Ectodermal cell (in vitro differentiated cells): ENCODE results near the gene GAS6.

Experiments
- H3K27ac ChIP-seq: 2 replicates; pipeline ENCODE4 v1.7.0; 2013; ENCODE audit warnings: mild to moderate bottlenecking, low read depth, low read length; ENCODE audit not compliant: insufficient read depth, poor library complexity, severe bottlenecking
- H3K27me3 ChIP-seq: 2 replicates; pipeline ENCODE4 v1.7.0; 2013; ENCODE audit warnings: mild to moderate bottlenecking, low read length; ENCODE audit not compliant: insufficient read depth, control insufficient read depth, poor library complexity, severe bottlenecking
- H3K36me3 ChIP-seq: one replicate; pipeline ENCODE4 v1.7.0; 2013; ENCODE audit warnings: low read length; ENCODE audit not compliant: control insufficient read depth, insufficient read depth
- H3K4me1 ChIP-seq: one replicate; pipeline ENCODE4 v1.7.0; 2013; ENCODE audit warnings: low read length; ENCODE audit not compliant: control insufficient read depth, insufficient read depth
- H3K4me3 ChIP-seq: 2 replicates; pipeline ENCODE4 v1.7.0; 2013; ENCODE audit warnings: low read depth, low read length, control low read depth; ENCODE audit not compliant: insufficient read depth
- H3K9me3 ChIP-seq: 2 replicates; pipeline ENCODE4 v1.7.0; 2013; ENCODE audit warnings: mild to moderate bottlenecking, low read length, moderate library complexity; ENCODE audit not compliant: control insufficient read depth
- WGBS, 2 experiments: methylation state at CpG; one replicate each; pipeline ENCODE4 v1.1.7; 2013; ENCODE audit warnings: missing lambda C conversion rate in 2 of 2; 5-methylcytosine and 5-hydroxymethylcytosine counted together

The GAS6 gene

DNA sequence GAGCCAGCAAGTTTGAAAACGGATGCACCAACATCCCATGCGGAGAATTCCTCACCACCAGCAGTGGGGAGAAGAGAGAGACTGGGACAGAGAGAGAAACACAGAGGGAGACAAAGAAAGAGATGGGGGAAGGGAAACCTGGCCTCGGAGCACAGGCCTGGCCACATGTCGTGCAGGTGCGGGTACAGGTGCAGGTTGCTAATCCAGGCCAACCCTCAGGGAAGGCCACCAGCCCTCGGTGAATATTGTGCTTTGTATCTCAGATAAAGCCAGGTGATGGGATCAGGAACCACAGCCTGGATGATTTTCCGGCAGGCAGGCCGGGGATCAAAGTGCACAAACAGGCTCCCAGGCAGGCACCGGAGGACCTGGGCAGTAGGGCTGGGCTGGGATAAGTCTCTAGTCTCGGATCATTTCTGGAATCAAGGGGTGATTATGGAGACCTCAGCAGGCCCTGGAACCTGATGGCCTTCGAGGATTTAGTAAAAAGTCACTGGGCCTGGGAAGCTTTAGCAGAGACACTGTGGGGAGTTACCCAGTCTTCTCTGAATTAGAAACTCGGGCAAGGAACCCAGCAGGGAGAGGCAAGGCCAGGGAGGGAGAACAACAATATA, 3.7 kb downstream of the GAS6 start:
- Histone ChIP-seq H3K27ac (peak overlapping the region; percentile 2), H3K4me3 (no peak overlapping the region), H3K9me3 (no peaks in the 10 kb centered on the region), H3K36me3 (no peaks in the 10 kb centered on the region), H3K4me1 (peaks cover 56% of the 10 kb centered on the region), H3K27me3 (peaks cover 29% of the 10 kb centered on the region)
- WGBS, 2 experiments = 27 to 28% methylated on average over 12 of the region's 12 CpGs

DNA sequence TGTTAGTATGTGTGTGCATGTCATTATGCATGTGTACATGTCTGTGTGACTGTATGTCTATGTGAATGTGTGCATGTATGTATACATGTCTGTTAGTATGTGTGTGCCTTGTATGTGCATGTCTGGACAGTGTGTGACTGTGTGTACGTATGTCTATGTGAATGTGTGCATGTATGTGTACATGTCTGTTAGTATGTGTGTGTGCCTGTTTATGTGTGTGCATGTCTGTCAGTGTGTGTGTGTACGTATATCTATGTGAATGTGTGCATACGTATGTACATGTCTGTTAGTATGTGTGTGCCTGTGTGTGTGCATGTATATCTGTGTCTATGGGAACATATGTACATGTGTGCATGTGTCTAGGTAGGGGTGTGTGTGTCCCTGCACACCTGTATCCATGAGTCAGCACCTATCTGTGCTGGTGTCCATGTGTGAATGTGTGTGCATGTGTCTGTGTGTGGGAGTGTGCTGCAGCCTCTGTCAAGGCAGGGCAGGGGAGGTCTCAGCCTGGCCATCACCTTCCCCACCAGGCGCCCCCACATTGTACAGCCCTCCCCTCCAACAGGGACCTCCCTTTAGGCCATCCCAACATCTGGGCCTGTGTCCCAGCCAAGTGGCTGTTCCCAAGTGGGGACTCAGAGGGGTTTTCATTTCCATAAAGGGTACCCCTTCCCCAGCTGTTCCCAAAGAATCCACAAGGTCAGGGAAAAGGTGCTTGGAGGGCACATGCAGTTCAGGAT, 4.4 kb downstream of the GAS6 start:
- Histone ChIP-seq H3K9me3 (no peaks in the 10 kb centered on the region), H3K27me3 (peaks cover 22% of the 10 kb centered on the region), H3K4me3 (no peak overlapping the region), H3K36me3 (no peaks in the 10 kb centered on the region), H3K27ac (peak overlapping the region; percentile 2), H3K4me1 (peaks cover 60% of the 10 kb centered on the region)
- 90 to 94% methylated on average over 4 of the region's 4 CpGs for WGBS, 2 experiments

- Histone ChIP-seq H3K36me3 (no peaks in the 10 kb centered on the region), H3K4me3 (no peak overlapping the region), H3K4me1 (peaks cover 60% of the 10 kb centered on the region), H3K27me3 (peaks cover 6% of the 10 kb centered on the region), H3K27ac (no peak overlapping the region), H3K9me3 (no peaks in the 10 kb centered on the region)
- WGBS, 2 experiments = 75 to 76% methylated on average over 20 of the region's 20 CpGs
These were observed 6.2 kb downstream of the GAS6 start for GRCh38 chr13:113857531-113858195.

- WGBS, 2 experiments = 92 to 94% methylated on average over 9 of the region's 9 CpGs
- Histone ChIP-seq H3K4me1 (peaks cover 51% of the 10 kb centered on the region), H3K36me3 (no peaks in the 10 kb centered on the region), H3K27ac (no peak overlapping the region), H3K4me3 (no peak overlapping the region), H3K9me3 (no peaks in the 10 kb centered on the region), H3K27me3 (no peaks in the 10 kb centered on the region)
These were observed 7.2 kb downstream of the GAS6 start for GRCh38 chr13:113856716-113857065.

DNA sequence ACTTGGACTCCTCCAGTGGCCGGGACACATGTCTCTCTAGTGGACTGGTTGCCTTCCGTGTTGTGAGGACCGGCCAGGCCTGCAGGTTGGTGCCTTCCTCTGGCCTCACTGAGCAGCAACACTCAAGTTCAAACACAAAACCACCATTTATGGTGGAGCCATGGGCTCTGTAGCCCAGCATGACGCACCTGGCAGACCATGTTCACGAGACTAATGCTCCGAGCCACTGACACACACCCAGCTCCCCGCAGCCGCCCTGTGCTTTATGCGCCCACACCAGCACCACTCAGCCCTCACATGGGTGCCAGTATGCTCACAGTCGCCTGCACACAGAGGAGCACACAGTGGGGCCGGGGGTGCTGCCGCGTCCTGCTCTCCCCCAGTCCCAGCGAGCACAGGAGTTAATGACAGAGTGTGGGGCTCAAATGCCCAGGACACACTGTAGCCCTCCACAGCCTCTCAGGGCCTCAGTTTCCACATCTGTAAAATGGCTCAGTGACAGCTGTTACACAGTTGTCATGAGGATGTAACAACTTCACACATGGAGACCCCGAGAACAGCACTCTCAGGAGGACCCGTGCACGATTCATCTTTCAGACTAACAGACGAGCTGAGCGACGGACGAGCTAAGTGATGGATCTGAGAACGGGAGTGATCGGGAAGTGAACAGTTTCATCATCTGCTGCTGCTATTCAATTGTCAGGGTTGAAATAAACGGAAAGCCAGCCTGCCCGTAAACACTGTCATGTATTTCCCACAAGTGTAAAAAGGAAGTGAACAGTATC, 7.8 kb downstream of the GAS6 start:
- Histone ChIP-seq H3K9me3 (no peaks in the 10 kb centered on the region), H3K4me1 (peaks cover 45% of the 10 kb centered on the region), H3K27me3 (no peaks in the 10 kb centered on the region), H3K4me3 (no peak overlapping the region), H3K27ac (no peak overlapping the region), H3K36me3 (no peaks in the 10 kb centered on the region)
- 94 to 95% methylated on average over 25 of the region's 25 CpGs for WGBS, 2 experiments

DNA sequence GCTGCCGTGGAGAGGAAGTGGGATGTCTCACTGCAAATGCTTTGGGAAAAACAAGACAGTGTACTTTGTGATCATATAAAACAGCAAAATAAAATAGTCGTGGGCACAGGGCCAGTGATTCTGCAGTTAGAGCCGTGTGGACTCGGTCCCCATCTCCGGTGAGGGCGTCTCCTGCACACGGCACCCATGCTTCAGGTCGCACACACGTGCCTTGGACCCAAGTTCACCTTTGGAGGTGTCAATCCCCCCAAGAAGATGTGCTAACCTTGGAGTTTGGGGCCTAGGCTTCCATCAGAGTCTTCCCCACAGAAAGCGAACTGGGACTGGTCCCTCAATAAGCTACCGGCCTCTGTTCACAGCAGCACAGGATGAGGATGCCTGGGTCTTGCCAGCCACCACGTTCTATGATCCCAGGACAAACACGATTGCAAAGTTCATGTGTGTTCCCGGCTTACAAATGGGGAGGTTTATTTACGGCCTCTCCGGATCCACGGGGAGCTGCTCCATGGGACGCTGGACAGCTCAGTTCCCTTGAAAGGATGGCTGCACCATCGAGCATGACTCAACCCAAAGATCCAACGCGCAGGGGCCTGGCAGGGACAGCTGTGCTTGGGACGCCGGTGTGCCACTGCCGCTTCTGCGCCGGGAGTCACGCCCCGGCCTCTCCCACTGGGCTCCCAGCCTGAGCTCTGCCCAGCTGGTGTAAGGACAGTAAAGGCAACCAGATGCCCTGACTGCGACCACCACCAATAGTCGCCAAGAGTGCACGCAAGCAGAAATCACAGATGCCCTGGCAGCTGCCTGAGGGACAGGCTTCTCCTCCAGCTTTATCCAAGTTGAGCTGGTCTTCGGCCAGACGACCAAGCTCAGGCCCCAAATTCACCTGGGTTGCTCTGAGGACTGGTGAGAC, 8.6 kb downstream of the GAS6 start:
- no peaks in the 10 kb centered on the region for H3K9me3 ChIP-seq
- H3K27ac ChIP-seq = no peak overlapping the region
- WGBS, 2 experiments = 93 to 95% methylated on average over 33 of the region's 33 CpGs
- no peak overlapping the region for H3K4me3 ChIP-seq
- H3K27me3 ChIP-seq = no peaks in the 10 kb centered on the region
- peaks cover 37% of the 10 kb centered on the region for H3K4me1 ChIP-seq
- no peaks in the 10 kb centered on the region for H3K36me3 ChIP-seq

GRCh38 chr13:113854238-113855011, 9.5 kb downstream of the GAS6 start:
- Histone ChIP-seq H3K4me3 (no peak overlapping the region), H3K4me1 (peaks cover 30% of the 10 kb centered on the region), H3K27me3 (no peaks in the 10 kb centered on the region), H3K9me3 (no peaks in the 10 kb centered on the region), H3K27ac (no peak overlapping the region), H3K36me3 (no peaks in the 10 kb centered on the region)
- WGBS, 2 experiments = 63 to 68% methylated on average over 31 of the region's 31 CpGs

GRCh38 chr13:113853518-113854237, 10.2 kb downstream of the GAS6 start:
- Histone ChIP-seq H3K36me3 (no peaks in the 10 kb centered on the region), H3K4me1 (peaks cover 28% of the 10 kb centered on the region), H3K9me3 (no peaks in the 10 kb centered on the region), H3K4me3 (no peak overlapping the region), H3K27me3 (no peaks in the 10 kb centered on the region), H3K27ac (no peak overlapping the region)
- 81 to 85% methylated on average over 11 of the region's 11 CpGs for WGBS, 2 experiments
